Skeletal muscle tissue (tissue), 4 donors: ENCODE results near the gene TIMP2. TPM values are rescaled to one million over a fixed set of nuclear protein-coding genes. Genes with fewer than 3 reads are reported as not detected.
"Not testable (repeated sequence)": the region's sequence is repeated elsewhere in the genome, so short reads cannot be mapped to it uniquely, and the experiment has no call there.

Source experiments
- H3K27ac ChIP-seq: one replicate; pipeline ENCODE4 v1.7.0; 2013; ENCODE audit warnings: mild to moderate bottlenecking, low read depth, low read length, inconsistent platforms
- H3K27me3 ChIP-seq, 3 donors: one replicate each; pipeline ENCODE4 v1.7.0; 2013; ENCODE audit warnings: low read length in 3 of 3; ENCODE audit not compliant: control insufficient read depth in 3 of 3, insufficient read depth in 3 of 3
- H3K36me3 ChIP-seq, 3 donors: one replicate each; pipeline ENCODE4 v1.7.0; 2013; ENCODE audit warnings: low read length in 3 of 3; ENCODE audit not compliant: control insufficient read depth in 3 of 3, insufficient read depth in 3 of 3
- H3K4me1 ChIP-seq, 3 donors: one replicate each; pipeline ENCODE4 v1.7.0; 2013; ENCODE audit warnings: low read length in 3 of 3, mild to moderate bottlenecking in 3 of 3; ENCODE audit not compliant: control insufficient read depth in 3 of 3, insufficient read depth in 3 of 3
- H3K4me3 ChIP-seq, 3 donors: one replicate each; pipeline ENCODE4 v1.7.0; 2013; ENCODE audit warnings: low read length in 3 of 3
- H3K9ac ChIP-seq, 3 donors: one replicate each; pipeline ENCODE4 v1.7.0; 2013; ENCODE audit warnings: low read length in 3 of 3, mild to moderate bottlenecking in 3 of 3, moderate library complexity in 2 of 3, low read depth in 1 of 3
- H3K9me3 ChIP-seq, 3 donors: one replicate each; pipeline ENCODE4 v1.7.0; 2013; ENCODE audit warnings: low read length in 3 of 3; ENCODE audit not compliant: control insufficient read depth in 3 of 3
- total RNA-seq: library from RNA; depleted of rRNA; stranded (reverse); fragments of >200 nt; gene quantifications from one replicate; pipeline ENCODE4 v1.2.3, GENCODE V29; 2014
- donor health status: Osteomylitis.

The TIMP2 gene
- total RNA-seq, 1 donor from 2014 or later = 39.7 TPM

GRCh38 chr17:78911543-78911942 is 13.6 kb downstream of the TIMP2 start:
- H3K27ac ChIP-seq, H3K27me3 ChIP-seq, H3K36me3 ChIP-seq, H3K9ac ChIP-seq, H3K9me3 ChIP-seq, H3K4me3 ChIP-seq: not testable (repeated sequence)
- H3K4me1 ChIP-seq = peaks cover 20 to 26% (median 24%) of the 10 kb centered on the region in 3 donors

GRCh38 chr17:78910497-78911284 is 14.5 kb downstream of the TIMP2 start:
- peaks cover 0 to 2% (median 0%) of the 10 kb centered on the region in 3 donors for H3K36me3 ChIP-seq
- H3K27me3 ChIP-seq = no peaks in the 10 kb centered on the region
- no peak overlapping the region for H3K9ac ChIP-seq
- no peaks in the 10 kb centered on the region for H3K9me3 ChIP-seq
- no peak overlapping the region for H3K27ac ChIP-seq
- no peak overlapping the region for H3K4me3 ChIP-seq
- peaks cover 12 to 18% (median 16%) of the 10 kb centered on the region in 3 donors for H3K4me1 ChIP-seq

GRCh38 chr17:78908426-78908825 is 16.8 kb downstream of the TIMP2 start:
- H3K9me3 ChIP-seq = no peaks in the 10 kb centered on the region
- H3K27me3 ChIP-seq = no peaks in the 10 kb centered on the region
- H3K9ac ChIP-seq = no peak overlapping the region
- peaks cover 11 to 17% (median 17%) of the 10 kb centered on the region in 3 donors for H3K4me1 ChIP-seq
- H3K4me3 ChIP-seq = no peak overlapping the region
- peaks cover 0 to 3% (median 0%) of the 10 kb centered on the region in 3 donors for H3K36me3 ChIP-seq
- H3K27ac ChIP-seq = no peak overlapping the region

- Histone ChIP-seq H3K4me1 (peaks cover 5 to 15% (median 11%) of the 10 kb centered on the region in 3 donors), H3K27ac (no peak overlapping the region), H3K27me3 (no peaks in the 10 kb centered on the region), H3K4me3 (no peak overlapping the region), H3K36me3 (peaks cover 0 to 7% (median 0%) of the 10 kb centered on the region in 3 donors), H3K9me3 (no peaks in the 10 kb centered on the region), H3K9ac (no peak overlapping the region)
Measured at GRCh38 chr17:78905541-78905940, 19.6 kb downstream of the TIMP2 start.

GRCh38 chr17:78905116-78905515 is 20.1 kb downstream of the TIMP2 start:
- Histone ChIP-seq H3K4me3 (no peak overlapping the region), H3K27me3 (no peaks in the 10 kb centered on the region), H3K36me3 (peaks cover 0 to 7% (median 0%) of the 10 kb centered on the region in 3 donors), H3K27ac (no peak overlapping the region), H3K9me3 (no peaks in the 10 kb centered on the region), H3K4me1 (peaks cover 5 to 15% (median 11%) of the 10 kb centered on the region in 3 donors), H3K9ac (no peak overlapping the region)

GRCh38 chr17:78904371-78904770 is 20.8 kb downstream of the TIMP2 start:
- Histone ChIP-seq H3K4me1 (peaks cover 8 to 16% (median 14%) of the 10 kb centered on the region in 3 donors), H3K27ac (no peak overlapping the region), H3K9ac (no peak overlapping the region)

GRCh38 chr17:78903101-78903779 is 21.9 kb downstream of the TIMP2 start, which contains the start of gene CEP295NL:
TSS of gene CEP295NL (minus strand) at chr17:78903201. CDS start at chr17:78901828, 1,373 bp downstream.
- H3K36me3 ChIP-seq = peaks cover 0 to 7% (median 0%) of the 10 kb centered on the region in 3 donors
- peaks cover 14 to 17% (median 16%) of the 10 kb centered on the region in 3 donors for H3K4me1 ChIP-seq
- H3K27ac ChIP-seq = no peak within 1 kb of the TSS
- H3K9ac ChIP-seq = no peak within 1 kb of the TSS
- no peaks in the 10 kb centered on the region for H3K27me3 ChIP-seq
- no peak within 1 kb of the TSS for H3K4me3 ChIP-seq
- no peaks in the 10 kb centered on the region for H3K9me3 ChIP-seq

More at GRCh38 chr17:78904371-78904770, 20.8 kb downstream of the TIMP2 start:
- Histone ChIP-seq H3K9me3 (no peaks in the 10 kb centered on the region), H3K36me3 (peaks cover 0 to 7% (median 0%) of the 10 kb centered on the region in 3 donors), H3K27me3 (no peaks in the 10 kb centered on the region), H3K4me3 (no peak overlapping the region)

GRCh38 chr17:78902231-78902630 is 23.0 kb downstream of the TIMP2 start:
- H3K4me1 ChIP-seq = peaks cover 21 to 26% (median 23%) of the 10 kb centered on the region in 3 donors
- not testable (repeated sequence) for H3K27ac ChIP-seq, H3K9me3 ChIP-seq, H3K9ac ChIP-seq, H3K4me3 ChIP-seq, H3K27me3 ChIP-seq, H3K36me3 ChIP-seq

GRCh38 chr17:78901806-78902205 is 23.4 kb downstream of the TIMP2 start:
- no peak overlapping the region for H3K9ac ChIP-seq
- no peaks in the 10 kb centered on the region for H3K27me3 ChIP-seq
- H3K36me3 ChIP-seq = peaks cover 0 to 7% (median 0%) of the 10 kb centered on the region in 3 donors
- no peaks in the 10 kb centered on the region for H3K9me3 ChIP-seq
- H3K4me1 ChIP-seq = peaks cover 25 to 28% (median 27%) of the 10 kb centered on the region in 3 donors
- no peak overlapping the region for H3K27ac ChIP-seq
- H3K4me3 ChIP-seq = no peak overlapping the region

- no peak overlapping the region for H3K27ac ChIP-seq
- no peak overlapping the region for H3K4me3 ChIP-seq
- H3K4me1 ChIP-seq = peaks cover 35 to 38% (median 37%) of the 10 kb centered on the region in 3 donors
- H3K9ac ChIP-seq = no peak overlapping the region
- H3K9me3 ChIP-seq = no peaks in the 10 kb centered on the region
- H3K36me3 ChIP-seq = peaks cover 0 to 7% (median 0%) of the 10 kb centered on the region in 3 donors
- H3K27me3 ChIP-seq = no peaks in the 10 kb centered on the region
Measured at GRCh38 chr17:78900816-78901215, 24.4 kb downstream of the TIMP2 start.
